ENCODE data around the gene ERVFRD-1. TPM values are rescaled to one million over a fixed set of nuclear protein-coding genes. Genes with fewer than 3 reads are reported as not detected.

Gene ERVFRD-1
- total RNA-seq (2014; rRNA removed), result not detected in 2 replicates
- Bru-seq, nascent RNA, result not detected
- not detected for BruChase-seq, experiment 1, labeled RNA remaining after a 6-hour chase
- BruChase-seq, experiment 2, labeled RNA remaining after a 2-hour chase, result not detected
- long read RNA-seq, result 0 reads

DNA sequence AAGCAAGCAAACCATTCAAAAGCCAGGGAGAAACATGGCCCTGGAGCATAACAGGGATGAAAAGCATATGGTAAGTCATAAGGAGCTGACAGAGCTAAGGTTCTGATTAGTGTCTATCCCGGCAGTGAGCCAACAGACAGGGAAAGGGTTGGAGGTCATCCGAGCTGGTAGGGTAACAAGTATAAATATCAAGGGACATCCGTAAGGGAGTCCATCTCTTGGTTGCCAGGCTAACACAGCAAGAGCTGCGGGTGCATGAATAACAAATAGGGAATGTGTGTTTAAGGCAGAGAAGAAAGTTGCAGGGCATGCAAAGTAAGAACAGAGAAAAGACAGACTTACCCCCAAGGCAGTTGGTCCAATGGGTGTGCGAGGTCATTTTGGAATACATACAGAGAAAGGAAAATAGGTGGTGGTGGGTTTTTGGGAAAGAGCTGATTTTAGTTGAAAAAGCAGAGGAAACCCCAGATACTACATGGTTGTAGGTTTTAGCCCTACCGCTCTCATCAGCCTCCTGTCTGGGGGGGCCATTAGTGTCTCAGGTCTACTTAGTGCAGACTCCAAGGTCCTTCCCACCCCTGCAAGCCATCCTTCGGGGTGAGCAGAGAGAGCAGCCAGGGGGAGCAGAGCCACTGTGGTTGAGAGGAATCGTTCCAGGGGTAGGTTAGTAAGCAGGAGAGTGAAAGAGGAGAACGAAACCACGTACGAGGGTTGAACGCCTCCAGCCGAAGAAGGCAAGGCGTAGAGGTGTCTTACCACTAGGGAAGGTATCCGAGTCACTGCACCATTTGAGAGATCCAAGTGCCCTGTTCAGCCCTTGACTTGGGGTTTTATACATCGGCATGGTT lies at the start of gene ERVFRD-1:
Gene ERVFRD-1, minus strand, starts transcription at position 805 of the 848 bp plus-strand sequence. CDS start 6,415 bp downstream, outside the sequence.
- Histone ChIP-seq H3K36me3 (ENCODE audit: low read depth, low read length) (peaks cover 2% of the 10 kb centered on the region; the same call in 1 of the 2 replicates), H3K4me1 (ENCODE audit: insufficient read depth, low read length) (peaks cover 4% of the 10 kb centered on the region), H3K9me2 (replicated peaks; ENCODE audit: low read length) (no peaks in the 10 kb centered on the region), H3K4me2 (ENCODE audit: low read length) (no peak within 1 kb of the TSS), H3K9me3 (ENCODE audit: low read length) (no peaks in the 10 kb centered on the region), H4K20me1 (ENCODE audit: low read length) (0 out of 2 replicates have a peak, but pooled peaks cover 5% of the 10 kb centered on the region), H3K9ac (ENCODE audit: low read length) (no peak within 1 kb of the TSS), H3K27me3 (ENCODE audit: low read length) (no peaks in the 10 kb centered on the region), H3K79me2 (ENCODE audit: low read length) (peaks cover 86% of the 10 kb centered on the region), H3F3A (ENCODE audit: low read length, unreplicated experiment) (no peaks in the 10 kb centered on the region), H3K4me3 (ENCODE audit: low read length) (no peak within 1 kb of the TSS), H2AFZ (ENCODE audit: low read length) (no peak within 1 kb of the TSS), H3K27ac (ENCODE audit: low read length) (no peak within 1 kb of the TSS)
- no peak for ATAC-seq
- no peak for DNase-seq
- ChIA-PET CTCF (no interaction called here), POLR2A (ENCODE audit: unreplicated experiment) (no interaction called here)
- intact Hi-C loops (cut with micrococcal nuclease), result no loop called here
- no peak for TF ChIP-seq EZH2 (IDR thresholded peaks at IDR 0.05; ENCODE audit: low read length, unreplicated experiment)
- no peak for TF ChIP-seq CTCF (conservative IDR thresholded peaks at IDR 0.05; ENCODE audit: low read depth, low read length)
- TF ChIP-seq EZH2phosphoT487 (IDR thresholded peaks at IDR 0.05; ENCODE audit: borderline replicate concordance, low read length), result no peak
- BruUV-seq (replicated peaks), result no TSS peak

DNA sequence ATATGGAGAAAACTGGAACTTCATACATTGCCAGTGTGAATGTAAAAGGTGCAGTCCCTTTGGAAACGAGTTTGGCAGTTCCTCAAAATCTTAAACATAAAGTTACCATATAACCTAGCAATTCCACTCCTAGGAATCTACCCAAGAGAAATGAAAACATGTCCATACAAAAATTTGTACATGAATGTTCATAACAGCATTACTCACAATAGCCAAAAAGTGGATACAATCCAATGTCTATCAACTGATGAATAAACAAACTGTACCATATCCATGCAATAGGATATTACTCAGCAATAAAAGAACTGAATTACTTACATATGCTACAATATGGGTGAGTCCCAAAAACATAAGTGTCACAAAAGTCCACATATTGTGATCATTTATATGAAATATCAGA lies 48.7 kb upstream of the ERVFRD-1 start:
- H2AFZ ChIP-seq (ENCODE audit: low read length), result no peak overlapping the region
- BruUV-seq (replicated peaks), result no TSS peak
- peak overlapping the region; percentile 17; the same call in 1 of the 2 replicates for H3K4me2 ChIP-seq (ENCODE audit: low read length)
- 0 out of 2 replicates have a peak, but pooled peaks cover 3% of the 10 kb centered on the region for H3K36me3 ChIP-seq (ENCODE audit: low read depth, low read length)
- TF ChIP-seq CTCF (conservative IDR thresholded peaks at IDR 0.05; ENCODE audit: low read depth, low read length) (no peak), EZH2 (IDR thresholded peaks at IDR 0.05; ENCODE audit: low read length, unreplicated experiment) (no peak), EZH2phosphoT487 (IDR thresholded peaks at IDR 0.05; ENCODE audit: borderline replicate concordance, low read length) (no peak)
- H3F3A ChIP-seq (ENCODE audit: low read length, unreplicated experiment), result no peaks in the 10 kb centered on the region
- peak; percentile 81 for DNase-seq
- H3K9ac ChIP-seq (ENCODE audit: low read length), result no peak overlapping the region
- ChIA-PET CTCF (no interaction called here), POLR2A (ENCODE audit: unreplicated experiment) (no interaction called here)
- no peaks in the 10 kb centered on the region; the same call in 1 of the 2 replicates for H3K9me3 ChIP-seq (ENCODE audit: low read length)
- H3K79me2 ChIP-seq (ENCODE audit: low read length), result no peaks in the 10 kb centered on the region
- H3K27me3 ChIP-seq (ENCODE audit: low read length), result no peaks in the 10 kb centered on the region
- ATAC-seq, result peak; percentile 74
- intact Hi-C loops (cut with micrococcal nuclease), result loop anchor here (2.0 to 5.0 kb wide), 2 partner anchors 47 to 337 kb away; no protein-coding TSS in a partner anchor
- peaks cover 28% of the 10 kb centered on the region for H3K4me1 ChIP-seq (ENCODE audit: insufficient read depth, low read length)
- H4K20me1 ChIP-seq (ENCODE audit: low read length), result no peaks in the 10 kb centered on the region
- H3K4me3 ChIP-seq (ENCODE audit: low read length), result no peak overlapping the region
- H3K9me2 ChIP-seq (replicated peaks; ENCODE audit: low read length), result no peaks in the 10 kb centered on the region
- peak overlapping the region; percentile 79 for H3K27ac ChIP-seq (ENCODE audit: low read length)
